Peyer's patch (tissue), 4 donors: ENCODE results near the gene TGFBR2. TPM values are rescaled to one million over a fixed set of nuclear protein-coding genes. Genes with fewer than 3 reads are reported as not detected.

ENCODE experiments used
- DNase-seq, 3 donors: peaks; one replicate each; pipeline ENCODE4 v3.0.0-alpha.2; 2017 to 2019
- H3K27ac ChIP-seq, 4 donors: fragments of 200-600 bp; sonication (generic); one replicate each; pipeline ENCODE4 v1.5.1; 2016 to 2019
- H3K27me3 ChIP-seq, 2 donors: fragments of 200-600 bp; sonication (generic); one replicate each; pipeline ENCODE4 v1.5.1; 2019
- H3K36me3 ChIP-seq, 3 donors: fragments of 200-600 bp; sonication (generic); one replicate each; pipeline ENCODE4 v1.5.1; 2016 to 2019
- H3K4me1 ChIP-seq, 4 donors: fragments of 200-600 bp; sonication (generic); one replicate each; pipeline ENCODE4 v1.5.1; 2016 to 2019
- H3K4me3 ChIP-seq, 4 donors: fragments of 200-600 bp; sonication (generic); 1 replicate in 3 of 4; 2 replicates in 1 of 4; pipeline ENCODE4 v1.5.1; 2016 to 2019; ENCODE audit warnings: mild to moderate bottlenecking in 1 of 4
- H3K9me3 ChIP-seq, 4 donors: fragments of 200-600 bp; sonication (generic); one replicate each; pipeline ENCODE4 v1.5.1; 2016 to 2019; ENCODE audit warnings: mild to moderate bottlenecking in 1 of 4
- POLR2A ChIP-seq, 2 donors: fragments of 450-650 bp; IDR thresholded peaks; one replicate each; pipeline ENCODE4 v1.5.1; 2017; ENCODE audit warnings: antibody characterized with exemption in 2 of 2, mild to moderate bottlenecking in 2 of 2, moderate library complexity in 2 of 2
- total RNA-seq, 4 donors: library from RNA; depleted of rRNA; stranded (reverse); fragments of >200 nt; gene quantifications; one replicate each; pipeline ENCODE4 v1.1.0, GENCODE V29; 2016
- TF ChIP-seq, protein P1 (sequence below), 6 experiments: fragments of 450-650 bp in 4 of 6; fragments of 200-600 bp in 2 of 6; sonication (generic) in 1 of 6; IDR thresholded peaks; one replicate each; pipeline ENCODE4 v1.5.1; 2017 to 2019; ENCODE audit warnings: antibody characterized with exemption in 6 of 6, mild to moderate bottlenecking in 3 of 6, moderate library complexity in 1 of 6

TGFBR2 gene
- total RNA-seq, 4 donors from 2014 or later = 51.8 to 127 (median 105) TPM

DNA sequence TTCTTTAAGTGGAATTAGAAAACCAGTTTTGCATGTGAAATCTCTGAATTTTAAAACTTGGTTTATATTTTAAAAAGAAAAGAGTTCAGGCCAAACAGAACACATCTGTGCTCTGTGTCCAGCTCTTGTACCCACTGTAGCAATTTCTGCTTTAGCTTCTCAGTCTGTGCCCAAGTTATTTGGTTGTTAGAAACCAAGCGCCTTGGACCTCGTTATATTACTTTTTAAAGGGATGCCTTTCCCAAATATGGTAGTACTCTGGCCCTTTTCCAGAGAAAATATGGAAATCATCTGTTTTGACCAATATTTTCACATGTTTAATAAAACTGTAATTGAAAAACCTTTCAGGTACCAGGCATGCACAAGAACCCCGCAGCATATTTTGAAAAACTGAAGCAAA is 27.3 kb downstream of the TGFBR2 start:
- Histone ChIP-seq H3K27ac (peak overlapping the region in 3 of 4 donors; percentile 7 to 83 (median 44)), H3K4me1 (peaks cover 4 to 56% (median 43%) of the 10 kb centered on the region in 4 donors), H3K4me3 (no peak overlapping the region), H3K27me3 (no peaks in the 10 kb centered on the region), H3K36me3 (peaks cover 0 to 3% (median 0%) of the 10 kb centered on the region in 3 donors), H3K9me3 (no peaks in the 10 kb centered on the region)
- no peak for TF ChIP-seq POLR2A (IDR thresholded peaks at IDR 0.05)
- TF ChIP-seq, protein P1, sequence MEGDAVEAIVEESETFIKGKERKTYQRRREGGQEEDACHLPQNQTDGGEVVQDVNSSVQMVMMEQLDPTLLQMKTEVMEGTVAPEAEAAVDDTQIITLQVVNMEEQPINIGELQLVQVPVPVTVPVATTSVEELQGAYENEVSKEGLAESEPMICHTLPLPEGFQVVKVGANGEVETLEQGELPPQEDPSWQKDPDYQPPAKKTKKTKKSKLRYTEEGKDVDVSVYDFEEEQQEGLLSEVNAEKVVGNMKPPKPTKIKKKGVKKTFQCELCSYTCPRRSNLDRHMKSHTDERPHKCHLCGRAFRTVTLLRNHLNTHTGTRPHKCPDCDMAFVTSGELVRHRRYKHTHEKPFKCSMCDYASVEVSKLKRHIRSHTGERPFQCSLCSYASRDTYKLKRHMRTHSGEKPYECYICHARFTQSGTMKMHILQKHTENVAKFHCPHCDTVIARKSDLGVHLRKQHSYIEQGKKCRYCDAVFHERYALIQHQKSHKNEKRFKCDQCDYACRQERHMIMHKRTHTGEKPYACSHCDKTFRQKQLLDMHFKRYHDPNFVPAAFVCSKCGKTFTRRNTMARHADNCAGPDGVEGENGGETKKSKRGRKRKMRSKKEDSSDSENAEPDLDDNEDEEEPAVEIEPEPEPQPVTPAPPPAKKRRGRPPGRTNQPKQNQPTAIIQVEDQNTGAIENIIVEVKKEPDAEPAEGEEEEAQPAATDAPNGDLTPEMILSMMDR (IDR thresholded peaks at IDR 0.05) = no peak
- no peak for DNase-seq

DNA sequence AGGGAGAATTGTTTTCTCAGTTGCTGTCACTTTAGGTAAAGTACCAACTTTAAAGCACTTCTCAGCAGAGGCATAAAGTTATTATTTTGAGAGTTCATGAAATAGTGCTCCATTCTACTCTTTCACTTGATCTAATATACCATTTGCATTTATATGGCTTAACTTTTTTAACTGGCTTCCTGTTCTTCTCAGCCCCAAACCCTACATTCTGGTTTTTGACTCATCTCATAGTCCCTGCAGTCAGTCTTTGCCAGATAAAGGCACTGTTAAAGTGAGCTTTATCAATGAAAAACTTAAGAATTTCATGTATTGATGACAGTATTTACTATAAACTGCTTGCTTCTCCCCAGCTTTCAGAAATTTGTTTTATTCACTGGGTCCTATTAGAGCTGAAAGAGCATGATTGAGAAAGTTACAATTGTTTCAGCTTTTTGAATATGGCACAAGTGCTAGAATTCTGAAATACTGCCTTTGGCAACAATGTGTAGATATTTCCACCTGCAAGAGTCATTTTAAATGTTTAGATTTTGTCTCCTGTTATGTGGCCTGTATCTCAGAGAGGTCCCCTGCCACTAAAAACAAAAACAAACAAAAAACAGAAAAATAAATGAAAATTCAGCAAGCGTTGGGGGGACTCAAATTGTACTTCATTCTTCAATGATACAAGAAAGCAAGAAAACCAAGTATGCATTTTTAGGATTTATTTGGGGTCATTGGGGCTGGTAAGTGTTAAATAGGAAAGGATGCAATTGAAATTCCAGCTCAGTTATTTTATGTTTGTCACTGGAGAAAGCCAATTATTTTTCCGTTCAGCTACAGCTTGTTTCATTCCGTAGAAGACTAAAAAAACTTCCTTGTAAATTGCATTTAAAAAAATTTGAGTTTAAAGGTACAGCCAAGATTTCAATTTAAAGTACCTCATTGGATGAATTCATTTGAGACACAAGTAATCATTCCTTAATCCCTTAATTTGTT is 28.6 kb downstream of the TGFBR2 start:
- Histone ChIP-seq H3K27ac (peak overlapping the region; percentile 8 to 83 (median 38)), H3K9me3 (no peaks in the 10 kb centered on the region), H3K36me3 (peaks cover 0 to under 1% (median 0%) of the 10 kb centered on the region in 3 donors), H3K27me3 (no peaks in the 10 kb centered on the region), H3K4me3 (no peak overlapping the region), H3K4me1 (peaks cover 4 to 57% (median 36%) of the 10 kb centered on the region in 4 donors)
- TF ChIP-seq, protein P1 (IDR thresholded peaks at IDR 0.05) = no peak
- TF ChIP-seq POLR2A (IDR thresholded peaks at IDR 0.05) = no peak
- no peak for DNase-seq

DNA sequence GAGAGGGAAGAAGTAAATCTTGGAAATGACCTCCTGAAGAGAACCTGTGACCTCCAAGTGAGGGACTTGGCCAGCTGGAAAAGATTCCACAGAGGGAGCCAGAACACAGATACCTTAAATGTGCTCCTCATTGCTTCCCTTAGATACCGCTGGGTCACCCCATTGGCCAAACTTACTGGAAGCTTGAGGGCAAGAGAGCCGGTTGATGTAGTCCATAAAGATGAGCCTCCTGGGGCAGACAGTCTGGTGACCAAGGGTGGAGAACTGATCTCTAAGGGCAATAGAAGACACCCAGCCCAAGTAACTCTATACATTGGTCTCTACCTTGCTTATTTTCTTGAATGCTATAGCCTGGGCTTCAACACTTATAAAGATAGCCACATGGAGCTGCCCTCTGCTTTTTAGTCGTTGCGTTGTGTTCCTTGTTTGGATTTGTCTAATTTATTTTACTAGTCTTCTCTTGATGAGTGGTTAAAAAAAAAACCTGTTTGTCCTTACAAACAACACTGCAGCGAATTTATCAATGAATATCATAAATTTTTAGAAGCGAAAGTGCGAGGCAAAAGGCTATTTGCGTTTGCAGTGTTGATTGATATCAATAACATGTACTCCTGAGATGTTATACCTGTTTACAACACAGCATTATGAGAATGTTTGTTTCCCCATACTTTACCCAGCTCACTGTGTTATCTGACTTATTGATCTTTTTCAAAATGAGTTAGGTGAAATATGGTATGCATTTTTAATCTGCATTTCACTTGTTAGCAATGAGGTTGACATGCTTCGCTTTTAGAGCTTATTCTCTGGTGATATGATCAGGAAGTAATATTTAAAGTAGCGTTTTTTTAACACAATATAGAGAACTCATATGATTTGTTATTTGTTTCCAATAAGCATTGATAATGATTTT is 31.2 kb downstream of the TGFBR2 start:
- no peak for TF ChIP-seq POLR2A (IDR thresholded peaks at IDR 0.05)
- TF ChIP-seq, protein P1 (IDR thresholded peaks at IDR 0.05) = no peak
- peak overlapping the region in 3 of 4 donors; percentile 4 to 83 (median 28) for H3K27ac ChIP-seq
- no peaks in the 10 kb centered on the region for H3K9me3 ChIP-seq
- peaks cover 4 to 63% (median 31%) of the 10 kb centered on the region in 4 donors for H3K4me1 ChIP-seq
- no peaks in the 10 kb centered on the region for H3K36me3 ChIP-seq
- H3K4me3 ChIP-seq = no peak overlapping the region
- H3K27me3 ChIP-seq = no peaks in the 10 kb centered on the region
- no peak for DNase-seq

DNA sequence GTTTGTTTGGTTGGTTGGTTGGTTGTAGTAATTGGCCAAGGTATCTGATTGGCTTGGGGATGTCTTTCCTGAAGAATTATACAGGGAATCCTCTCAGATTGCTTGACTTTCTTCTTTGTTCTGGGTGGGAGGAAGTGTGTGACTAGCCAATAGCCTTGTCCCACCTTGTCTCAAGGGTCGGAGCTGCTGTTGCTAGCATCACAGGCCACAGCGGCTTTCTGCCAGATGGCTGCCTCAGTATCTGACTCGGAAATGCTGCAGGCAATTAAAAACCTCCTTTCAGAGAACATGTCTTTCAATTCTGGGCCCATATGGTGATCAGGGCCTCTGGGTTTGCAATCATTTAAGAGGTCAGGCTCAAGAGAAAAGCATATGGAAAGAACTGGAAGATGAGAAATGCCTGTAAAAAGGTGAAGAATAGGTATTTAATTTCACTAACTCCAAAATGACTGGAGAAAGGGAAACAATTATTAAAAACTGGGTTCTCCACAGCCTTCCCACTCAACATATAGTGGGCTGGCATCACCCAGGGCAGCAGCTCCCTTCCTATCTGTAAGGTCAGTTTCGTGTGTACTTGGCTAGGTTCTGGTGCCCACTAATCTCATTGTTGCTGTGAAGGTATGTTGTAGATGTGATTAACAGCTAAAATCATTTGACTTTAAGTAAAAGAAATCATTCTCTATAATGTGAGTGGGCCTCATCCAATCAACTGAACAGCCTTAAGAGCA is 32.4 kb downstream of the TGFBR2 start:
- Histone ChIP-seq H3K4me3 (no peak overlapping the region), H3K9me3 (no peaks in the 10 kb centered on the region), H3K4me1 (peaks cover 4 to 72% (median 35%) of the 10 kb centered on the region in 4 donors), H3K27me3 (no peaks in the 10 kb centered on the region), H3K27ac (peak overlapping the region; percentile 6 to 83 (median 34)), H3K36me3 (no peaks in the 10 kb centered on the region)
- TF ChIP-seq POLR2A (IDR thresholded peaks at IDR 0.05) = no peak
- TF ChIP-seq, protein P1 (IDR thresholded peaks at IDR 0.05) = no peak
- peak in 1 of 3 donors; percentile 61 for DNase-seq

DNA sequence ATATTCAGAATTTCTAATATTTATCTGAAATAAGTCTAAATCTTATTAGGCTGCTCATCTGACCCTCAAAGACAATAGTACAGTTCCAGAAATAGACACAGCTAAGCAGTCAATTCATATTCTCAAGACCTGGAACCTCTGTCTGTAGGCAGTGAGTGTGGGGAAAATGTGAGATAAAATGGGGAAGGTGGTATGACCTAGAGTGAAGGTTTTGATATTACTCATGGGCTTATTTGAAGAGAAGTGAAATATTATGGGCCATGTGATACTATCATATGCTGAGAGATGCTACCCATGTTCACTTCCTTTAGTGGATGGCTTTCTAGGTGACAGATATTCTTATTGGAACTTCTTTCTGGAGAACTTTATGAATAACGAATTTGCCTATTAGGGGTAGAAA is 33.5 kb downstream of the TGFBR2 start:
- Histone ChIP-seq H3K9me3 (no peaks in the 10 kb centered on the region), H3K27ac (peak overlapping the region; percentile 3 to 83 (median 8)), H3K36me3 (peaks cover 0 to under 1% (median 0%) of the 10 kb centered on the region in 3 donors), H3K4me1 (peaks cover 4 to 80% (median 36%) of the 10 kb centered on the region in 4 donors), H3K27me3 (no peaks in the 10 kb centered on the region), H3K4me3 (no peak overlapping the region)
- no peak for DNase-seq
- TF ChIP-seq, protein P1 (IDR thresholded peaks at IDR 0.05) = no peak
- no peak for TF ChIP-seq POLR2A (IDR thresholded peaks at IDR 0.05)
